HG03196 (cell line): Measurements from ENCODE around the gene C2orf74.
"Not testable (repeated sequence)": the region's sequence is repeated elsewhere in the genome, so short reads cannot be mapped to it uniquely, and the experiment has no call there.

ENCODE experiments used
- ATAC-seq: cut with Tn5 transposase; IDR thresholded peaks from one replicate; pipeline ENCODE4 v1.9.1; 2021; ENCODE audit not compliant: unreplicated experiment

C2orf74 gene

DNA sequence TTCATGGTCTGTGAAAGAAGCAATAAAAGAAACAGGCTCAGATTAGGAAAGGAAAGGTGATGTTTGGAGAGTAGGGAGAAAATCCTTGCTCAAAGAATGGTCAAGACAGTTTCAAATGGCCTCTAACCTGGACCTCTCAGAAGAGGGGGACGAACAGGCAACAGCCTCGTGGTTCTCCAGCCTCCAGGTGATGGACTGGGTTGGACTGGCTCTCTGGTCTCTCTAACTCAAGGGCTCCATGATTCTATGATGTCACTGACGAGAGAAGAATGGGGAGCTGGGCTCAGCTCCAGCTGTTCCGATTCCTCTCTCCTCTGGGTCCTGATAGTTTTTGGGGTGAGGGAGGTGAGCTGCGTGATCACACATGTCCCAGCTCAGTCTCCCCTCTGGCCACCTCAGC is at the start of gene C2orf74:
Gene C2orf74 (plus strand): TSS at position 301 of the 400 bp plus-strand sequence. CDS start 327 bp downstream, outside the sequence.
- ATAC-seq = no peak

DNA sequence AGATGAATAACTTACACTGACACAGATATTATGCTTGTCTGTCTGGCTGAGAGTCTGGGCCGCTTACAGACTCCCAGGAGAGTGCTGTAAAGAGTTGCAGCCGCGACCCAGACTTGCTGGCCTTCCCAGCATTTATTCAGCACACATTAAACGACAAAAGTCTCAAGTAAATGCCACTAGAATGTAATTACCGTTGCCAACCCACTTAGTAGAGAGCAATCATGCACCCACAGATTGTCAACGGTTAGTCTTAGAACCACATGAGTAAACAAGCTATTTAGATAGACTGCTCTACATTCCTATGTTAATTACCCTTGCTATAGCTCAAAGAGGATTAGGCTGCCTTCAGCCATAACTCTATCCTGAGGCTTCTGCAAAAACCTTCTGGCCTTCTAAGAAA is 47.8 kb upstream of the C2orf74 start:
- no peak for ATAC-seq

DNA sequence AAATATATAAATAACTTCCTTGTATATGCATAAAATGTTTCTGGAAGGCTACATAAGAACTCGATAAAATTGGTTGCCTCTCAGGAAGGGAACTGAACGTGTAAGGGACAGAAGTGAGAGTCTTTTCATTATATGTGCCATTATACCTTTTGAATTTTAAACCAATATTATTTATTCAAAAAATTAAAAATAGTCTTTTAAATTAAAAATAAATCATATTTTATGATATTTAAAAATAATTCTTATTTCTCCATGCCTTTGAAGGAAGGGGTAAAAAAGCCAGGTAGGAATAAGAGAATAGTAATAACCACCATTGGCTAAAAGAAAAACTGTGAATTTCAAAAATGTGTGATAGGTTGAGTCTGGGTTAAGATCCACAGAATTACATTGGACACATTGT is 45.7 kb upstream of the C2orf74 start:
- no peak for ATAC-seq

DNA sequence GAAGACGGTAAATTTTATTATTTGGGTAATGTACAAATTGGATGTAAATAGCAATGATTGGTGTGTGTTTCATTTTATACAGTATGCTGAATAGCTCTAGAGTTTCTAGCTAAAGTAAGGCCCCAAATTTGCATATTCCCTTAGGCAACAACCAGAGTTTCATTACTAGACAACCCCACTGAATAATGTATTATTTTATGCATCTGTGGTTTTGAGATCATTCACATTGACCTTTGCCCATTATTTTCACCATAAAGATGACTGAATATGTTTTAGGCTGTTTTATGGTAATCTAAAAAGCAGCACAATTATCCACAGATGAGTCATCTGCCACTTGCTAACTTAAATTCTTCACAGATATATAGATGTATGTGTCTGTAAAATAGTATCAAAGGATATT is 44.5 kb upstream of the C2orf74 start:
- ATAC-seq = no peak

DNA sequence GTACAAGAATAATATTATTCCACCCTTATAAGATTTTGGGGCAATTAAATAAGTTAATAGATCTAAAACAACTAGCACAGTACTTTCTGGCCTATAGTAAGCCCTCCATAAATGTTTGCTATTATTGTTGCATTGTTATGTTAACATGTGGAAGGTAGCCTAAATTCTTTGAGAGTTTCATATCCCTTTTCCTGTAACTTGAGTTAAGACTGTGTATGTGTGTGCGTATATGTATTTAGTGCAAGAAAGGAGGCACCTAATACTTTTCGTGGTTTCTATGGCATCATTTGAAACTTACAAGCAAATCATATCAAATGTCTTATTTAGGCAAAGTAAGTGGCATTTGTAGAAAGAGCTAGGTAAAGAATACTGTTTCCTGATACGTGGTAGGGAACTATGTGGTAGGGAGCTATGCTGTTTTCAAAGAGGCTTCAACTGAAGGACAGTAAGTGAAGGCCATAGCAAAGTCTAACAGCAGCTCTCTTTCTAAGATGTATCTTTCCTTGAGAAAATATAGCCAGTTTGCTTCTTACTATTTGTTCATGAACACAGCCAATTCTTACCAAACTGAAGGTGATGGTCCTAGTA is 36.8 kb upstream of the C2orf74 start:
- ATAC-seq = no peak

DNA sequence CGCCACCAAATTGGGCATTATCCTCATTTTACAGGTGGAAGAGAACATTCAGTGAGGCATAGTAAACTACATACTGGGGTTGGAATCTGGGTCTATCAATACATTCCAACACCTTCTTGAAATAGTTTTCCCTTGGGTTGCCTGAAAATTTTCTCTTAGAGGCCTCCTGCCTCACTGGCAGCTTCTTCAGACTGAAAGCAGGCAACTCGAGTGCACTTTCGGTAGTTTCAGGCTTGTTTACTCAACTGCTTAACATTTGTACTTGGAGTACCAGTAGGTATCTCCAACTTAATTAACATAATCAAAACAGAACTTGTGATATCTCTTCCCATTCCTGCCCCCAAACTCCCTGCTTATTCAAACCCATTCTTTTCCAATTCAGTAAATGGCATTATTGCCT is 36.2 kb upstream of the C2orf74 start:
- no peak for ATAC-seq

DNA sequence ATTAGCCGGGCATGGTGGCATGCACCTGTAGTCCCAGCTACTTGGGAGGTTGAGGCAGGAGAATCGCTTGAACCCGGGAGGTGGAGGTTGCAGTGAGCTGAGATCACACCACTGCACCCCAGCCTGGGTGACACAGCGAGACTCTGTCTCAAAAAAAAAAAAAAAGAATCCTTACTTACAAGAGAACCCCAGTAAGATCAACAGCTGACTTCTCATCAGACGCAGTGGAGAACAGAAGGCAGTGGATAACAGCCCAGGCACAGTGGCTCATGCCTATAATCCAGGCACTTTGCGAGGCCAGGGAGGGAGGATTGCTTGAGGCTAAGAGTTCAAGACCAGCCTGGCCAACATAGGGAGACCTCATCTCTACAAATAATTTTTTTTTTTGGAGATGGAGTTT is 33.9 kb upstream of the C2orf74 start:
- ATAC-seq = not testable (repeated sequence)

DNA sequence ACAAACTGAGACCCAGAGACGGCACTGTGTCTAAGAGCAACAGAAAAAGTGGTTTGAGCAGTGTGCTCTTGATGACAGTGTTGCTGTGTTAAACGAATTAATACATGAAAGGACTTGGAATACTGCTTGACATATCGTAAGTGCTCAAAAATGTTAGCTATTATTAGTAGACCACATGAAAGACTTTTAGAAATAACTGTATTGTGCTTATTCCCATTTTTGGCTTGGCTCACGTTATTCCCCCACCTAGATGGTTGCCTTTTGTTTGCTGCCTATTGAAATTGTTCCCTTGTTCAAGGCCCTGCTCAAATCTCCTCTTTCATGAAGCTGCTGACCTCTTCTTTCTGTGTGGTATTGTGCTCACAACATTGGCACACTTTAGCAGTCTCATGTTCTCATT is 27.8 kb upstream of the C2orf74 start:
- ATAC-seq = no peak

DNA sequence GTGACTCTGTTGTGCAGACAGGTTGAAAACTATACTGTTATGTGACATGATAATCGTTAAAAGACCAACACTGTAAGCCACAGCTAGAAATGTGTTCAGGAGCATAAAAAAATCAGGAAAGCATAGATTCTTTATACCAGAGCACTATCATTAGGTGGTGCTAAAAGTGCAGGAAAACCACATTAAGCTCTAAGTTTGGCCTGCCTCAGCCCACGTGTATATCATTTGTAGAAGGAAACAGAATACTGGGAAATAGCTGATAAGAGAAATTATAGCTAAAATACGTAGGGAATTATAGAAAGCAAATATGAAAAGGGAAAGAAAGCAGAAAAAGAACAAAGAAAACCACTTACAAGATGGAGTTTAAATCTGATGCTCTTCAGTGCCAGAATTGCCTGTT is 26.5 kb upstream of the C2orf74 start:
- no peak for ATAC-seq

DNA sequence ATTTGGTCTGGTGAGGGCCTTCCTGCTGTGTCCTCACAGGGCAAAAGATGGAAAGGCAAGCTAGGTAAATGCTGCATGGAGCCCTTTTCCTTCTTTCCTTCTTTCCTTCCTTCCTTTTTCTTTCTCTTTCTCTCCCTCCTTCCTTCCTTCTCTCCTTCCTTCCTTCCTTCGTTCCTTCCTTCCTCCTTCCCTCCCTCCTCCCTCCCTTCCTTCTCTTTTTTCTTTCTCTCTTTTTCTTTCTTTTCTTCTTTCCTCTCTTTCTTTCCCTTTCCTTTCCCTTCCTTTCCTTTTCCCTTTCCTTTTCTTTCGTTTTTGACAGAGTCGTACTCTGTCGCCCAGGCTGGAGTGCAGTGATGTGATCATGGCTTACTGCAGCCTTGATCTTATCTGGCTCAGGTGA is 23.1 kb upstream of the C2orf74 start:
- no peak for ATAC-seq

DNA sequence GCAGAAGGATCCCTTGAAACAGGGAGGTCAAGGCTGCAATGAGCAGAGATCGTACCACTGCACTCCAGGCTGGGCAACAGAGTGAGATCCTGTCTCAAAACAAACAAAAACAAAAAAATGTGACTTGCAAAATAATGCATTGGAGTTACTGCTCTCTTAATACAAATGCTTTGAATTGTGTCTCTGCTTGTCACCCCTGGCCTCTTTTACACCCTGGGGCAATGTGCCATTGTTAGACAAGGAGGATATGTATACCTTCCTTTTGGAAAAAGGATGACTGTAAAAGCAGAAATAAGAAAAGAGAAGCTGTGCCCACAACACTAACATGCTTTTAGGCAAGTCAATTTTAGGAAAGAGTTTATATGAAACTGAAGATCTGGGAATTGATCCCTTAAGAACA is 20.8 kb upstream of the C2orf74 start:
- ATAC-seq = no peak

DNA sequence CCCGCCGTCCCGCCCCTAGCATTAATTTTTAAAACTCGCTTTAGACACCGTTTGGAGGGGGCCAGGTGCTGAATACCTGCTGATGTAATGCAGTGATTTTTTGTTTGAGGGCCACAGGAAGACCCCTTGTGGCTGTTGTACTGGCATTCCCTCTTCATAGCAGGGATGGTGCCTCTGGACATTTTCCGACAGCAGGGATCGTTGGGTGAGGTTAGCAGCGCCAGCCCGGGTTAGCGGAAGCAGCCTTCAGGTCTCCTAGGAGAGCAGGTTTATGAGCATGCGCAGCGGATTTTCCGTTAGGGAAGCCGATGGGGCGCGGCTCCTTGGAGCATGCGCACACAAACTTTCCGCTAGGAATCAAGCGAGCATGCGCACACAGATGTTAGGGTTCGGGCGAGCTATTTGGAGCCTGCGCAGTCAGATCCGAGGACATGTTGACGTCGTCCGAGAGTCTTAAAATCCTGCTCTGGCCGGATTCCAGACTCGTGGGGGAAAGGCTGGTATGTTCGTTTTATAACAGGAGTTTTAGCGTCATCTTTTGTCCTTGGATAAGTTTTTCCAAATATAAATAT is 17.2 kb upstream of the C2orf74 start:
- ATAC-seq = peak; percentile 89

DNA sequence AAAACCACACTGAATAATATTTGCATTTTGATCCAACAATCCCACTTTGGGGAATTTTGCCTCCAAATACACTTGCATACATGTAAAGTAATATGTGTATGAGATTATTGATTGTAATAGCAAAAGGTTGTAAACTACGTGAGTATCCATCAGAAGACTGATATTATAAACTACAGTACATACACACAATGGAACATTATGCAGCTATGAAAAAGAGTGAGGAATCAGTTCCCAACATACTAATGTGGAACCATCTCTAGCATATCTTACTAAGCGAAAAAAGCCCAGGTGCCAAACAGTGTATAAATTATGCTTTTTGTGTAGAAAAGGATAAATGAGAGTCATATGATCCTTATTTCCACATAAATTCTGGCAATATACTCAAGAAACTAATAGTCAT is 16.0 kb upstream of the C2orf74 start:
- no peak for ATAC-seq

DNA sequence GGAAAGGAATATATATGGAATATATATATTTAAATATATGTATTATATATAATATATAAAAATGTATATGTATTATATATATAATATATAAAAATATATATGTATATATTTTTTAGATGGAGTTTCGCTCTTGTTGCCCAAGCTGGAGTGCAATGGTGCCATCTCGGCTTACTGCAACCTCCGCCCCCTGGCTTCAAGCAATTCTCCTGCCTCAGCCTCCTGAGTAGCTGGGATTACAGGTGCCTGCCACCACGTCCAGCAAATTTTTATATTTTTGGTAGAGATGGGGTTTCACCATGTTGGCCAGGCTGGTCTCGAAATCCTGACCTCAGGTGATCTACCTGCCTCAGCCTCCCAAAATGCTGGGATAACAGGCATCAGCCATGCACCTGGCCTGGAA is 13.9 kb upstream of the C2orf74 start:
- not testable (repeated sequence) for ATAC-seq

DNA sequence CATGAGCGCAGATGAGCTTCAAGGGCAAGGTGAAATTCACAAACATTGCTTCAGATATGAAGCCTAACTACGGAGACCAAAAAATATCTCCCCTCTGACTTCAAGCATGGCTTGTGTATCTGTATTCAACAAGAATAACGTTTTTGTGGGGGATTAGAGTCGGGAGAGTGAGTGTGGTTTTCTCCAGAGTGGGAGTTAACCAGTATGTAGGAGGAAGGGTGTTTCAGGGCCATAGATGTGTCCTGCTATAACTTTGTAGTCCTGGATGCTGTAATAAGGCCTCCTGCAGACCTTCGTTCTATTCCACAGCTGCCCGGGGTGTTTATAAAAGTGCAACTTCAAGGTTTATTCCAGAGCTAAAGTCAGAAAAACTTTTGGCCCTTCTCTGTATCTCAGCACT is 12.9 kb upstream of the C2orf74 start:
- ATAC-seq = no peak

DNA sequence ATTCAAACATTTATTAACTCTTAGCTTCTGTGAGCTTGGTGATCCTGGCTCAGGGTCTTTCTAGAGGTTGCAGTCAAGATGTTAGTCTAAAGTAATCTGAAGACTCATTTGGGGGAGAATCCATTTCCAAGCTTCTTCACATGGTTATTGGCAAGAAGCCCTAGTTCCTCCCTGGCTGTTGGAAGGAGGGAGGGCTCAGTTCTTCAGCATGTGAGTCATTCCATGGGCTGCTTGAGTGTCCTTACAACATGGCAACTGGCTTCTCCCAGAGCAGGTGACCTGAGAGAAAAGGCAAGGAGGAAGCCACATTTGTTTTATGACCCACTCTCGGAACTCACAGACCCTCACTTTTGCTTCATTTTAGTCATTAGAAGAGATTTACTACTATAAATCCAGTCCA is 10.6 kb upstream of the C2orf74 start:
- ATAC-seq = no peak

DNA sequence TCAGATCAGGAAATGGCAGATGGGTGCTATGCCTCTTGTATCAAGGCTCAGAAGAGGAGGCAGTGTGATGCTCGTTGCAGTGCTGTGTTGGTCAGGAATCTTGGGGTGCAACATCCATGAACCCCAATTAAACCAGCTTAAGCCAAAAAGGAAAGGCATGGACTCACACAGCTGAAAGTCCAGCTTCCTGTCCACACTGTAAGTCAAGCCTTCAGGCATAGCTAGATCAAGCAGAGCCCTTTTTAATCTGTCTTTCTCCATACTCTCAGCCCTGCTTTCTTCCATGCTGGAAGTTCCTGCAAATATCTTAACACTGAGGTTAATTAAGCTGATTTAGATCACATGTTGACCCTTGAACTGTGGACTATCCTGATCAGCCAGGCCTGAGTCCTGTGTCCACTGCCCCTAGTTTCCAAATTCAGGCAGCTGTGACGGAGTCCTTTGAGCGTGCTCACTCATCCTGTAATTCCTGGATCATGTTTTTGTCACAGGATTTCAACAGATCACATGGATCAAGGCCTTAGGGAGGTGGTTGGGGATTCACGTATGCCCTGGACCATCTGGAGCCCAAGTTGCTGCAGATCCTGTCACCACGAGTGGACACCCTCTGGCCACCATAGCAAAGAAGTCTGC is 4.5 kb upstream of the C2orf74 start:
- no peak for ATAC-seq

DNA sequence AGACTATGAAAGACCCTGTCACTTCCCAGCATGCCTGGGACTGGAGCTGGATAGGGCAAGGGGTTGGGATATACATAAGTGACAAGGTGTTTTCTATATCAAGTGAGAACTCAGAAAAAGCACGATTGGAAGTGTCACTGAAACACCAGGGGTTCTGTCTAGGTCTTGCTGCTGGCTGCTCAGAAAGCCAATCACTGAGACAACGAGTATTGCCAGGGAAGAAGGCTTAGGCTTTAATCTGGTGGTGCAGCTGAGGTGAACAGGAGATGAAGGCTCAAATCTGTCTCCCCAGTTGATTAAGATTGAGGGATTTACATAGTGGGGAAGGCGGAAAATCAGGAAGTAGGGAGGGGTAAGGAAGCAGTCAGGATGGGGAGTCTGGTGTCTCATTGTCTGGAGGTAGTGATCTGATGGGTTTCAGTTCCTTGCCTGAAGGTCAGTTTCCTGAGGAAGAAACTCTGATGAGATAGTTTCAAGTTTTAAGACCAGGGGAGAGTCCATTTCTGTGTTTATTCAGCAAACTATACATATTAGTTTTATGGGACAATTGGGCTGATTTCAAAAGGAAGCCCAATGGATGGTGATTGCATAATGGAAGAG is 3.5 kb upstream of the C2orf74 start:
- ATAC-seq = no peak

DNA sequence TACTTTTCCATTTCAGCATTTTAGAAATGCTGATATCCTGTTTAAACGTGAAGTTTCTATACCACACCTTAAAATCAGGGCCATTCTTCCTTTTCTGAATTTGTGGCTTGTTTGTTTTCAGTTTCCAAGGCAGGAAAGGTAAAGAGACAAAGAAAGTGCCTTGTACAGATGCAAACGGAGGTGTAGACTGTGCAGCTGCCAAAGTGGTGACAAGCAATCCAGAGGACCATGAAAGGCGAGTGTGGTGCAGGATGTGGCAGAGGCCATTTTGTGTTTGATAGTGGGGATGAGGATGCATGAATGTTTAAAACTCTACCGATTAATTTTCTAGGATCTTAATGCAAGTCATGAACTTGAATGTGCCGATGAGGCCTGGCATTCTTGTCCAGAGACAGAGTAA is 733 bp downstream of the C2orf74 start:
- no peak for ATAC-seq

DNA sequence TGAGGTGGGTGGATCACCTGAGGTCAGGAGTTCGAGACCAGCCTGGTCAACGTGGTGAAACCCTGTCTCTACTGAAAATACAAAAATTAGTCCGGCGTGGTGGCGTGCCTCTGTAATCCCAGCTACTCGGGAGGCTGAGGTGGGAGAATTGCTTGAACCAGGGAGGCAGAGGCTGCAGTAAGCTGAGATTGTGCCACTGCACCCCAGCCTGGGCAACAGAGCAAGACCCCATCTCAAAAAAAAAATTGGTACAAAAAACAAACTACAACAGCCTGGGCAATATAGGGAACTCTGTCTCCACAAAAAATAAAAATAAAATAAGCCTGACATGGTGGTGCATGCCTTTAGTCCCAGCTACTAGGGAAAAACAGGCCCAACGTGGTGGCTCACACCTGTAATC is 3.1 kb downstream of the C2orf74 start:
- not testable (repeated sequence) for ATAC-seq

DNA sequence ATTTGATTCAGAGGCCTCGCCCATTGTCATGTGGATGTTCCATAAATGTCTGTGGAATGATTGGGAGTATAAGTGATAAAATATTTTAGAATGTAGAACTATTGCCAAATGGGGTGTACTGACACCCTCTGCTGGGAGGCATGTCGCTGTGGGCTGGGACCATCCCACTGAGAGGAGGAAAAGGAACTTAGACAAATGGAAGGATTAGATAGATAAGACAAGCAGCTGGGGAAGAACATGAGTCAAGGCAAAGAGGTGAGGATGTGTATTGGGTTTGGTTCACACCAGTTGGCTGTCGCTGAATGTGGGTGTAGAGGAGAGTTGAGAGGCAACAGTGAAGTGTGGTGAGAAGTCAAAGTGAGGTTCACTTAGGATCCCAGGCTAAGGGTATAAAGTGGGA is 4.0 kb downstream of the C2orf74 start:
- no peak for ATAC-seq

DNA sequence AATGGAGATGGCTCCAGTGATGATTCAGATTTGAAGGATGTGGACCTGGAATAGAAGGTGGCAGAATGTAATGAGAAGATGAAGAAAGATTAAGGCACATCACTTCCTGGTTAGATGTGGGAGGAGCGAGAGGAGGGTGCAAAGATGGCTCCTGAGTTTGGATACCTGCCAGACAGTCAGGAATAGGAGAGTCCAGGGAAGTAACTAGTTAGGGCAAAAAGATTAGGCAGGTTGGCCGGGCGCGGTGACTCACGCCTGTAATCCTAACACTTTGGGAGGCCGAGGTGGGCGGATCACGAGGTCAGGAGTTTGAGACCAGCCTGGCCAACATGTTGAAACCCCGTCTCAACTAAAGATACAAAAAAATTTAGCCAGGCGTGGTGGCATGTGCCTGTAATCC is 5.6 kb downstream of the C2orf74 start:
- no peak for ATAC-seq
